Anterior cingulate cortex (tissue), 58 donors: ENCODE data around the gene CDX1.

Experiments used
- DNase-seq, 58 donors: peaks; one replicate each; lab custom pipeline; 2025; lab: John Stamatoyannopoulos, UW

CDX1 gene

DNA sequence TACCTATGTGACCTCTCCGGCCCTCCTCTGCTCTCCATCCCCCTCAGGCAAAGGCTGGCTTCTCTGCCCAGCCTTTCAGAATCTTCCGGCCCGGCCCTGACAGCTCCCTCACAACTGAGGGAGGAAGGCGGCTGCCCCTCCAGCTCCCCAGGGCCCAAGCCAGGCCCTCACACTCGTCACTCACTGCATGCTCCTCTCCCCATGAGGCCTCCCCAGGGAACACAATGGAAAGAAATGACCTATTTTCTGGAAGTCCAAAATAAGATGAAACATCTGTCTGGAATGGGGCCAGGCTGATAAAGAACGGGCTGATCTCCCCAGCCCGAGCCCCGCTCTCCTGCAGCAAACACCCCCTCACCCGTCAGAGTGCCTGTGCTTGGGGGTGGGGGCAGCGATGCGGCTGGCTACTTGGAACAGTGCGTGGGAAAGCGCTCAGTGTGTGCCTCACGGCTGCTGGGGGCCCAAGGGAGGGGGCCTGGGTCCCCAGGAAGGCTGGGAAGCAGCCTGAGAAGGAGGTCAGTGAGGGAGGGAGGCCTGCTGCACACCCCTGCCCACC is 22.3 kb upstream of the CDX1 start:
- peak in 4 of 58 donors; percentile 16 to 44 (median 30) for DNase-seq

DNA sequence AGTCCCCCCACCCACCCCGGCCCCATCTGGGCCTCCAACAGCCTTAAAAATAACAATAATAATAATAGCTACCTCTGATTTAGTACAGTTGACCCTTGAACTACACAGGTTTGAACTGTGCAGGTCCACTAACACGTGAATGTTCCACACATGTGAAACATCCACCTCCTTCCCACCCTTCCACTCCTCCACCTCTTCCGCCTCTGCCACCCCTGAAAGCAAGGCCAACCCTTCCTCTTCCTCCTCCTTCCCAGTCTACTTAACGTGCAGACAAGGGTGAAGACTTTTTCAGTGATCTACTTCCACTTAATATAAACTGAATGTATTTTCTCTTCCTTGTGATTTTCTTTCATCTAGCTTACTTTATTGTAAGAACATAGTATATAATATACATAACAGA is 21.7 kb upstream of the CDX1 start:
- no peak for DNase-seq

DNA sequence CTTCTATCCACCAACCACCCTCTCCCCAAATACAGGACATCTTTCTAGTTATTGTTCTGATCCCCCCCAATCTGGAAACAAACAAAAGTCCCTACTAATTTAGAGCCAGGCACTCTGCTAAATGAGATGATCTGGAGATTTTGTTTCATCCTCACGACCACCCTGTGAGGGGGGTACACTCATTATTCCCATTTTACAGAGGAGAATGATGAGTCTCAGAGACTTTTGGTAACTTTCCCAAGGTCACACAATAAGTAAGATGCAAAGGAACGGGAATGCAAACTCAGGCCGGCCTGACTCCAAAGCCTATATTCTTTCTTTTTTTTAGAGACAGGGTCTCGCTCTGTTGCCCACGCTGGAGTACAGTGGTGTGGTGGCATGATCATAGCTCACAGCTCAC is 20.3 kb upstream of the CDX1 start:
- no peak for DNase-seq

DNA sequence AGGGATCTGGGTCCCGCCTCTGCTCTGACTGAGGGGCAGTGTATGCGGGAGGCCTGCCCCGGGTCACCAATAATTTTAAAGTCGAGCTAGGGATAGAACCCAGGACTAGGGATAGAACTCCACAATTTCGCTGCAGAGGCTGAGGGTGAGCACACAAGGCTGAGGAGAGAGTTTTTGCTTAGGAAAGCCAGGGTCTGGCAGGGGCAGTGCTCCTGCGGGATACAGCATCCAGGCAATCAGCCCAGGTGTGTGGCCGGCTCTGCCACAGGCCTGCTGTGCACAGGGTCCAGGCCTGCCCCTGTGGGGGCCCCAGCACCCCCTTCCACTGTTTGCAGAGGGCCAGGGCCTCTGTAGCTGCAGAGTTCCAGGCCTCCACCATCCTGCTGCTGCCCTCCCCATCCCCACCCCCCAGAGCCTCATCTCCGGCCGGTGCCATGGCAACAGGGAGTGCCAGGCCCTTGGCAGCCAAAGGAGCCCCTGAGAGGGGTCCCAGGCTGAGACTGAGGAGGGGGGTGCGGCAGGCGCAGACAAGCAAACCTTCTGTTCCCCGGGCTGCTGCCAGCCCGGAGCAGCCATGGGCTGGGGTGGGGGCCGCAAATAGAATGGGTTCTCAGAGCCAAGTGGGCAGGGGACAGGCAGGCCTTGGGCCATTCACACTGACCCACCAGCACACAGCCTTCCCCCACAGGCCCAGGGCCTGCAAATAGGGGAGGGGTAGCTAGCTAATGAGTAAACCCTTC is 19.5 kb upstream of the CDX1 start:
- DNase-seq: peak in 48 of 58 donors; percentile 17 to 93 (median 72)

DNA sequence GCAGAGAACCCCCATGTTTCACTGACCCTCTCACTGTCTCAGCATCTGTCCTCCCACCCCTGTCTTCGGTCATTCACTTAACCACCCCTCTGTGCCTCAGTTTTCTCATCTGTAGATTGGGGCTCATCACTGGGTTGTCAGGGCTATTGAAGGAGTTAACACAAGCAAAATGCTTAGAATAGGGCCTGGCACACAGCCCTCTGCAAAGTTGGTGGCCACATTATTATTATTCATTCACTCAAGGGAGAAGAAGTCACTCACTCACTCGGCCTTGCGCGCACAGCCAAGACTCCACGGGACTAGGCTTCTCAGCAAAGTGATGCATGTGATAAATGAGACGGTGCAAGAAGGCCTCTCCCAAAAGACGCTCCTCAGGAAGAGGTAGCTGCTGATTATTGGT is 18.9 kb upstream of the CDX1 start:
- DNase-seq: peak in 31 of 58 donors; percentile 17 to 85 (median 52)

DNA sequence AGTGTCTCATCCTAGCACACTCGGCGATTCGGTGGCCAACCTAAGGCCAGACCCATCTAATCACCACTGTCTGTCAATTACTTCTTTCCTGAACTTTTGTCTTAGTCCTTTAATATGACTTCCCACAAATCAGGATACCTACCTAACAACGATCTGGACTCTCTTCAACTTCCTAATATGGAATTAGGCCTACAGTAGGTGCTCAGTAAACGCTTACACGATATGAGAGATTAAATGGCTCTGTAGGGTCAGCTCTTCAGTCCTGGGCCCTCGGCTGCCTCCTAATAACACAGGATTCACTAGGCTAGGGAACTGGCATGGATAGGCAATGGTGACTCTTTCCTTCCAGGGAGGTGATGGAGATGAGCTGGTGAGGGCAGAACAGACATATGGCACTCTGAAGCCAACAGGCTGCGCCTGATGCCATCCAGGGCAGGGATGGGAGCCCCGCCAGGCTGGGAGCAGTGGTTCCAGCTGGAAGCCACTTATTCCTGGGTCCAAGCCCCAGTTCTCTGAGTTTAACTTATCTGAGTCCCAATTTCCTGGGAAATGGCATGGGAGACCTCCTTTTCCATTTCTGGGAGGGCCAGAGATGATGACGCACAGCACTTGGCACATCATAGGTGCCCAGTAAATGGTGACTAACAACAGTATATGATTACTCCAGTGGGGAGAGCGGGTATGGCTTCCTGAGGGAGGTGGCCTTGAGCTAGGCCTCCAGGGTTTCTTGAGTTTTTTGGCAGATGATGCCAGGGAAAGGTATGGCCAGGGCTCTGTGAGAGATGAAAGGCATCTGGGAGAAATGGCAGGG is 18.3 kb upstream of the CDX1 start:
- peak in 10 of 58 donors; percentile 10 to 66 (median 23) for DNase-seq

DNA sequence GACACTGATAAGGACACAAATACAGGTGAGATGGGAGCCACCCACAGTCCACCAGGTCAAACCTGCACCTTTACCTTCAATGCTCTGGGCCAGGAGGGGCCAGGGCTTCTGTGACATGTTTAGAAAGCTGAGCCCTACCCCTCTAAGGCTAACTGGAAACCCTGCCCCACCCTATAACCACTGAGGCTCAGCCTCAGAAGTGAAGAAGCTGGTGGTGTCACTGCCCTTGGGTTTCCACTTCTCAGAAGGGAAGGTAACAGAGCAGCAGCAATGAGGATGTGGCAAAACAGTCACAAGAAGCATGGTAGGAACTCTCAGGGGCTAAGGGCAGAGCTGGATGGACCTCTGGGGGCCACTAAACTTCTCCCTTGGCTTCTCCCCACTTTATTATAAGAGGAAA is 17.0 kb upstream of the CDX1 start:
- no peak for DNase-seq

DNA sequence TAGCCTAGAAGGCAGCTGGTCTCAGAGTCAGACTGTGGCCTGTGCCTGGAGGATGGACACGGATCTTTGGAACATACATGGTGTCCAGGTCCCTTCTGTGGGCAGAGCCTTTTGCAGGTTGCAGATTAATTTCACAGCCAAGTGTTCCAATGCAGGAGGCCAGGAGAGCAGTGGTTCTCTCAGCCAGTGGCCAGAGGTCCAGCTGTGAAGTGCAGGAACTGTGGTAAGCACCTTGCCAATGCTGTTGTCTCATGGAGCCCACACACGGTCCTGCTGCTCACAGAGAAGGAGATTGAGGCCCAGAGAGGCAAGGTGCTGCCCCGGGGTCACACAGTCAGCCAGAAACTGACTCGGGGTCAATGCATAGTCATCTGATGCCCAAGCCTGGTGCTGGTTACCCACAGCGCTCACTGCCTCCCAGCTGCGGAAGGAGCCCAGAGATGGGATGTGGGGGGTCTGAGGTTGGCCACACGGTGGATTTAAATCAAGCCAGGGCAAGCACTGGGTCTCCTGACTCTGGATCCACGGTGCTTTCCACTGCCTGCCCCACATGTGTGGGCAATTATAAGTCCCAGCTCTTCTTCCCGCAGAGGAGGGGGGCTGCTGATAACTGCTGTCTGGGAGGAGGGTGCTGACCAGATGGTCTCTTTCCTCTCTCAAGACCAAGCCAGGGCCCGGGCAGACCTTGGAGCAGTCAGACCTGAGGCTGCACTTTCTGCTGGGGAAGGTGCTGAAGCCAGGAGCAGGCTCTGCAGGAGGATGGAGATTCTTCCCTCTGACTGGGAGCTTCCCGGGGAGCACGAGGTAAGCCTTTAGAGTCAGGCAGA is 13.7 kb upstream of the CDX1 start:
- DNase-seq: no peak

DNA sequence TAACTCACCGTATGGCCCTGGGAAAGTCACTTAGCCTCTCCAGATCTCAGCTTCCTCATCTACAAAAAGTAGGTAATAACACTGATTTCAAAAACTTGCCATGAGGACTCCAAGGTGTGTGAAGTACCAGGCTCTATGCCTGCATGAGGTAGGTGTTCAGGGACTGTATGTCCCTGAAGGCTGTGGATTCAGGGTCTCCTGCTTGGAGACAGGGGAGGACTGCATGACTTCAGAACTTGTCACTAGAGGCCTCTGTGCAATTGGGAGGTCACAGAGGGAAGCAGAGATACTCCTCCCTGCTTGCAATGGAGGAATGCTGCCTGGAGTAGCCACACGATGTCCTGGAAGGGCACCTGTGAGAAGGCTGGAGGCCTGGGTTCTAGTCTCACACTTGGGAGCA is 13.1 kb upstream of the CDX1 start:
- DNase-seq: no peak

DNA sequence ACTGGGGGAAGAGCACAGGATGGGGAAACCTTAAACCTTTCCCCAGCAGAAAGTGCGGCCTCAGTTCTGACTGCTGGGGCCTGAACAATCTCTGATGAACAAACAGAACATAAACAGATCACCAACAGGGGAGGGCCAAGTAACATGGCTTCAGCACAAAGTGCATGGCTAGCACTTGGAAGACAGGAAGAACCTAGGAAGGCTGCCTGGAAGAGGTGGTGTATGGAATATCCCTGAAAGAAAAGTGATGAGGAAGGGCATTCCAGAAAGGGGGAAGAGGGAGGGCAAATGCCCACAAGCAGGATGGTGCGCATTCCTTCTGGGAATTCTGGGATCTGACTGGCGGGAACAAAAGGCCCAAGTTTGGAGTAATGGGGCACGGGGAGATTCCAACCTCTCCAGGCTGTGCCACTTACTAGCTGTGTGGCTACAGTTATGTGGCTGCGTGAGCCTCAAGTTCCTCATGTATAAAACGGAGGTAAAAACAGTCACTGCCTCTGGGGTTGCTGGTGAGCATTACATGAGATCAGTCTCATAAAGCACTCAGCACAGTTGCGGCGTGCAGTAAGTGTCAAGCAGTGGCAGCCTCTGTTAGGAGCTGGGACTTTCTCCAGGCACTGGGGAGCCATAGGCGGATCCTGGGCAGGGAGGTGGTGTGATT is 12.5 kb upstream of the CDX1 start:
- peak in 11 of 58 donors; percentile 18 to 43 (median 34) for DNase-seq

DNA sequence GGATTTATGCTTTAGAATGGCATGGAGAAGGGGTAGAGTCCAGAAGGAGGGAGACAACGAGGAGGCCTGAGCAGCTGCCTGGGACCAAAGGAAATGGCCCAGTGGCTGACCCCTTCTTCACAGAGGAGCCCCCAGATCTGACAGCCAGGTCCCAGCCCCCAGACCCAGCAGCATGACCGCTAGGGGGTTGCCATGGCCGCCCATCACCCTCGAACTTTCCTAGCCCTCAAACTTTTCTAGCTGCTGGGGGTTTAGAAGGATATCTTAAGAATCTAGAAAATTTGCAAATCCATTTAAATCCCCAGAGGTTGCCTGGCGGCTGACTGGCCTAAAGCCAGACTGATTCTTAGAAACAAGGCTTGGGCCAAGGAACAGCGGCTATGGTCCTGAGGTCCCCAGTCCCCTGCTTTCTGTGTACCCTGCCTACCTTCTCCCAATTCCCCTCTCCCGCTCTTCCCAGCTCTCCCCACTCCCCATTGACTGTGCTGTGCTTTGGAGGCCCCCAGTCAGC is 11.9 kb upstream of the CDX1 start:
- DNase-seq: no peak

DNA sequence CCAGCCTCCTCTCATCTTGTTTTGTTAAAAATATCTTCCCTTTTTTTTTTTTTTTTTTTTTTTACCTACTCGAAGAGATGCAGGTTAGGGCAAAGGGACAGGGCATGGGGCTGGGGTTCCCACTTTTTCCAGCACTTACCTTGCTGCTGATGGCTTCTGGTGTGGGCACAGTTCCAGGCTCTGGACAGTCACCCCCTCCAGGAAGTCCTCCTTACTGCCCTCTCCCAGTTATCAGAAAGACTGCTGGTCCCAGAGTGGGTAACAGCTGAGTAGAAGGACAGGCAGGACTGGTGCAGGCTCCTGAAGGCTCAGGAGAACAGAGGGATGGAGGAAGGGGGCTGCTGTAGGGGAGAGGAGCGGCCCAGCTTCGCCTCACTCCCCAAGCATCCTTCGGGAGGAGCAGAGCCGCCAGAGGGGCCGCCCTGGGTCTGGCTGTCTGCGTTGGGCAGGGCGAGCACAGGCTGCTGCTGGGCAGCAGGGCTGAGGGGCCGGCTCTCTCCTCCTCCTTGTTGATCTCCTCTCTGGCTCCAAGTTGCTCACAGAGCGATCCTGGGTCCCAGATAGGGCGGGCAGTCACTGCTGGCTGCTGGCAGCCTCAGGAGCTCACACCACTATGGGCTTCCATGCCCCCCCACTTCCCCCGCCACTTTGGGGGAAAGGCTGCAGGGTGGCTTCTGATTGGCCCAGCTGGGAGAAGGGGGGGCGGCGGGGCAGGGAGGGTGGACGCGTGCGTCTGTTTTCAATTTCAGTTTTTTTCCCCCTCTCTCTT is 11.1 kb upstream of the CDX1 start, which contains the start of gene PDGFRB:
PDGFRB (minus strand) TSS at position 588 of the 769 bp plus-strand sequence. CDS start 18,798 bp downstream, outside the sequence.
- peak in 54 of 58 donors; percentile 38 to 90 (median 76) for DNase-seq

DNA sequence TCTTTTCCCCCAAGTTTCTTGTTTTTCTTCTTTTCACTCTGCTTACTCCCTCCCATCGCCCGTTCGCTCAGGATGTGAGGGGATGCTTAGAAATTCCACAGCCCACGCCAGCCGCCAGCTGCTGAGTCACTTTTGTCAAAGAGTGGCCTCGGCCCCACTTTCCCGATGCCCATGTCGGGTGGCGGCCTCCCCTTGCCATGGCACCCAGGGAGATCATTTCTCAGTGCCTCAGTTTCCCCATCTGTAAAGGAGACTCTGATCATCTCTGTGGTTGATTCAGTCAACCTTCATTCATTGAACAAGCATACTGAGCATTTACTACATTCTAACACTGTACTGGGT is 10.6 kb upstream of the CDX1 start:
- DNase-seq: no peak

DNA sequence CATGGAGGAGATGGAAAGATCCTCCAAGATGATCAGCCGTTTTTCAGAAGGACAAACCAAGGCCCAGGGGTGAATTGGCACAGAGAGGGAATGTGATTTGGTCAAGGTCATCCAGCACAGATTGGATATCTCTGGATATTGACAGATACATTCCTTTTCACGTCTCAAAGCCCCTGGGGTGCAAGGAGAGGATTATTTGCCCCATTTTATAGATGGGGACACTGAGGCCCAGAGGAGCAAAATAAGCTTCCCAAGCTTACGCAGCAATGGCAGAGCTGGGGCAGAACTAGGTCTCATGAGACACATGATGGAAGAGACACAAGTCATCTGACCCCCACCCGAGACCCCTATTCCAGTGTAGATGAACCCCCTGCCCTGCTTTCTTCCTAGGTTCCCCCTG is 10.0 kb upstream of the CDX1 start:
- DNase-seq: no peak

DNA sequence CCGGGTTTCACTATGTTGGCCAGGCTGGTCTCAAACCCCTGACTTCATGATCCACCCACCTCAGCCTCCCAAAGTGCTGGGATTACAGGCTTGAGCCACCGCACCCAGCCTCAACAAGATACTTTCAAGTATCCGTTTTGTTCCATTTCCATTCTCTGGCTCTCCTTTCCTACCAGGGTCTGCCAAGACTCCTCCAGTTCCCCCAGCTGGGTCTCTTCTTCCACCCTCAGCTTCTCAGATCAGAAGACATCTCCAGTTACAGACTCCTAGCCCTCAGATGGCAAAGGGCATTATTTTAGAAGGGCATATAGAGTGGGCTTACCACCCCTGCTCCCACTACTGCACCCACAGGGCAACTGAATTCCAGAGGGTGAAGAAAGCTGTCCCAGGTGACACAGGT is 9.4 kb upstream of the CDX1 start:
- DNase-seq: no peak

DNA sequence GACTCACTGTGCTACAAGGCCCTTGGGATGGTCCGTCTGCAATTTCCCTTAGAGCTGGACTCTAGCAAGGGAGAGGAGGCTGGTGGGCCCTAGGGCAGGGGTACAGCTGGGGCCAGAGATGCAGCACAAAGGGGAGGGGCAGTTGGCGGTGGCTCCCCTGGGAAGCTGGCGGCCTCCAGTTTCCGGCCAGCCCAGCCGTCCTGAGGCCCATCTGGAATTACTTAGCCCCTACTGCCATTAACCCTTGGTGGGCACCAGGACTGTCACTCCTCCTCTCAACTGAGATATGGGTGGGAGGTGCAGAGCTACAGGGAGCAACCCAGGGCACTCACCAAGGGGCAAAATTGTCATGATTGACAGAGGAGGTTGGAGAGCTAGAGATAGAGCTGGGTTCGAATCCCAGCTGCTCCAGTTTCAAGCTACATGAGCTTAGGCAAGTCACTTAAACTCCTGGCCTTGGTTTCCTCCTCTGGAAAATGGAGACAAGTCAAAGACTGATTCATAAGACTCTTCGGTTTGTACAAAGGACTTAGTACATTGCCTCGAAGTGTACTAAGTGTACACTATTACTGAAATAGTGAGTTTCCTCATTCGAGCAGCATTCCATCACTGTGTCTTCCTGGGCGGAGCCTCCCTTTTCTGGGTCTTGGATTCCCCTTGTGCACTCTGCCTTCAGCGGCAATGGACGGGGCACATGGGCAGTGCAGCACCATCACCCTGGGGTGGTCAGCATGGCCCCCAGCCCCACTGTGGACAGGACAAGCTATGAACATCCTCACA is 8.2 kb upstream of the CDX1 start:
- no peak for DNase-seq

DNA sequence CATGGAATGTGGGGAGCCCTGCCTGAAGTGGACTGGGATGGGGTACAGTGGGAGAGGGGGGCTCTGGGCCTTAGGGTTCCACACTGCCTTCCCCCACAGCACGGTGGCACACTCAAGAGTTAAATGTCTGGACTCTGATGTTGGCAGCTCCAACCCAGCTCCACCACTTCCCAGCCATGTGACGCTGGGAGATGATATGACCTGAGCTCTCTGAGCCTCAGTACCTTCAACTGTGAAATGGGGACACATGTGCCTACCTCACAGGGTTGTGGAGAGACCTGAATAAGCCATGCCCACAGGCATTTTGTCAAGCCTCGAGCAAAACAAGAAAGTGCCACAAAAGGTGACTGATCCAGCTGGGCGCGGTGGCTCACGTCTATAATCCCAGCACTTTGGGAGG is 7.5 kb upstream of the CDX1 start:
- no peak for DNase-seq

DNA sequence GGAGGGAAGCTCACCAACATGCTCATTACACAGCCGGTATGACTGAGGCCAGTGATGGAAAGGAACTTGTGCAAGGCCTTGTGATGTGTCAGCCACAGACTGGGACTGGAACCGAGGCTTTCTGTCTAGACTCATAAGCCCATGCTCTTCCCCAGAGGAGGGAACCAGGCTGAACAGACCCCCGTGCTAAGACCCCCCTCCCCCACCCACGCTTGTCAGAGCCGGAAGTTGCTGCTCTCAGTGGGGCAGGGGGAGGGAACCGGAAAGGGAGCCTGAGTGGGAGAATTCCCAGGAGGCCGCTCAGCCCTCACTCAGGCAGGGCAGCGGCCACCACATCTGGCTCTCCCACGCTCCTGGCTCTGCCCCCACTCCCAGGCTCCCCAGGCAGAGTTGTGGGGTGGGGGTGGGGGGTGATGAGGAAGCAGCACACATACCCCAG is 6.8 kb upstream of the CDX1 start:
- DNase-seq: no peak
